Activated CD8-positive, alpha-beta memory T cell treated with anti-CD3 and anti-CD28 coated beads, Interleukin-2, amount 10 ng/mL, durations not matched to agents 7 days and 5 days (primary cell): ENCODE results near the gene RBM28. TPM values are rescaled to one million over a fixed set of nuclear protein-coding genes. Genes with fewer than 3 reads are reported as not detected.
"Not testable (repeated sequence)": the region's sequence is repeated elsewhere in the genome, so short reads cannot be mapped to it uniquely, and the experiment has no call there.

Source experiments
- ATAC-seq: fragments of 150-1000 bp; cut with Tn5 transposase; one replicate; pipeline ENCODE4 v1.10.0; 2021; ENCODE audit warnings: moderate library complexity
- CTCF ChIA-PET: fragments of 350-600 bp; sonication (Branson Sonifier 250); formaldehyde crosslinking; loops from one replicate; lab custom pipeline; 2021; ENCODE audit warnings: antibody characterized with exemption; lab: Charles Lee
- DNase-seq: peaks from one replicate; pipeline ENCODE4 v3.0.0-alpha.2; 2020
- H3K27ac Mint-ChIP-seq: one replicate; pipeline ENCODE4 v1.8.0; 2021; ENCODE audit warnings: mild to moderate bottlenecking, mixed read lengths
- H3K27me3 Mint-ChIP-seq: one replicate; pipeline ENCODE4 v1.8.0; 2021; ENCODE audit warnings: mixed read lengths
- H3K36me3 Mint-ChIP-seq: one replicate; pipeline ENCODE4 v1.8.0; 2021; ENCODE audit warnings: mild to moderate bottlenecking, mixed read lengths
- H3K4me1 Mint-ChIP-seq: one replicate; pipeline ENCODE4 v1.8.0; 2021; ENCODE audit warnings: mixed read lengths
- H3K4me3 Mint-ChIP-seq: one replicate; pipeline ENCODE4 v1.8.0; 2021; ENCODE audit warnings: mild to moderate bottlenecking, moderate library complexity, mixed read lengths
- H3K9me3 Mint-ChIP-seq: one replicate; pipeline ENCODE4 v1.8.0; 2022; ENCODE audit warnings: low read depth, mixed read lengths
- total RNA-seq, 2 experiments: library from RNA; stranded (reverse); gene quantifications; one replicate each; pipeline ENCODE4 v1.2.3, GENCODE V29; 2021

RBM28 gene
- total RNA-seq, 2 experiments from 2014 or later = 52.6 to 53.6 TPM

- H3K9me3 Mint-ChIP-seq, DNase-seq, H3K4me1 Mint-ChIP-seq, H3K4me3 Mint-ChIP-seq, H3K36me3 Mint-ChIP-seq, ATAC-seq, CTCF ChIA-PET, H3K27ac Mint-ChIP-seq, H3K27me3 Mint-ChIP-seq: not testable (repeated sequence)
These were observed 45.7 kb downstream of the RBM28 start for GRCh38 chr7:128298004-128298403.

- CTCF ChIA-PET = interaction anchor here (1.5 kb wide), 1 partner anchor 78 kb away, joined by 4 read pairs; no protein-coding TSS in a partner anchor
- H3K27me3 Mint-ChIP-seq = no peaks in the 10 kb centered on the region
- peaks cover 2% of the 10 kb centered on the region for H3K9me3 Mint-ChIP-seq
- H3K27ac Mint-ChIP-seq = no peak overlapping the region
- H3K4me1 Mint-ChIP-seq = no peaks in the 10 kb centered on the region
- no peak for ATAC-seq
- no peak for DNase-seq
- H3K4me3 Mint-ChIP-seq = no peak overlapping the region
- H3K36me3 Mint-ChIP-seq = peaks cover 8% of the 10 kb centered on the region
These were observed 56.2 kb downstream of the RBM28 start for GRCh38 chr7:128287556-128287955.

DNA sequence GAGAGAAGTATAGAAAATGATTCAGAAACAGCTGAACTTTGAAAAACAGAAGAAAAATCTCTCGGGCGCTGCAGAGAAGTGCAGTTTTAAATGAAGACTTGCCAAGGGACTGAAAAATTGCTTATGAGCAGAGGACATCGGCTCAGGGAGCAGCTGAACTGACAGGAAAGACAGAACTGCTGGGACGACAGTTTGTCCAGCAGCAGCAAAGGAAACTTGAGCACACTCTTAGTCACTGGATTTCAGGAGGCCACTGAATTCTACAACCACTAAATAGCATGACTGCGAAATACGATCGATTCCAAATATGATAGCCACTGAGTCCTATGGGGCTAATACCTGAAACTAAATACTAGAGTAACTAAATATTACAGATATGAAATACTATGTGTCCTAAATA, 59.6 kb downstream of the RBM28 start:
- H3K27ac Mint-ChIP-seq = no peak overlapping the region
- peaks cover 4% of the 10 kb centered on the region for H3K36me3 Mint-ChIP-seq
- H3K27me3 Mint-ChIP-seq = no peaks in the 10 kb centered on the region
- H3K9me3 Mint-ChIP-seq = peaks cover 2% of the 10 kb centered on the region
- no peak overlapping the region for H3K4me3 Mint-ChIP-seq
- CTCF ChIA-PET = no interaction called here
- DNase-seq = no peak
- H3K4me1 Mint-ChIP-seq = no peaks in the 10 kb centered on the region
- ATAC-seq = no peak

DNA sequence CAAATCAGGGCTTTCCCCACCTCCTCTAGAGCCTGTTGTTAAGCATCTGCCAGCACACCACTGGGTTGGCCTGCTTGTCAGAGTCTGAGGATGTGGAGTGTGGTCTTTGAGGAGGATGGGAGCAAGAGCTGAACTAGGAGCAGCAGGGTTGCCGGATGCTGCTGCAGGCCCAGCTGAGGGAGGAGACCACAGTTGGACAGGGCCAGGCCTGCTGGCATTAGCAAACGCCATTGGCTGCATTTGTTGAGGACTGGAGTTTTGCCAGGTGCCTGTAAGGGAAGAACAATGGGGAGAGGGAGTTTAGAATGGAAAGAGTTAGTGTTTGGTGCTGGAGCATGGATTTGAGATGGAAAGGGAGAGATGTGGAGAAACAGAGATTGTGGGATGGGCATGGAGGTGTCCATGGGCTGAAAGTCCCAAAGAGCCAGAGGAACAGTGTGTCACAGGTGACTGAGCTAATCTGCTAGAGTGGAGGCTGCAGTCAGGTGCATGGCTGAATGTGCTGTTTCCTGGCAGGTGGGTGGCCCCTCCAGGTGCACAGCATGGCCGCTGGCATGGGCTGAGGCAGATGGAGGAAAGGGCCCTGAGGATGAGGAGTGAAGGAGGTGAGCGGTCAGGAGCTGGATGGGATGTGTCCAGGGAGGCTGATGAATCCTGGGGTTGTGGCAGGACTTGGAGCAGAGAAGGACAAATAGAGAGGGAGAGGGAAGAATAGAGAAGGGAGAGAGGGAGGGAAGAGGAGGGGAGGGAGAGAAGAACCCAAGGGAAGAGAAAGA, 61.9 kb downstream of the RBM28 start:
- no peaks in the 10 kb centered on the region for H3K4me1 Mint-ChIP-seq
- no peak overlapping the region for H3K27ac Mint-ChIP-seq
- DNase-seq (no peak), ATAC-seq (no peak)
- peaks cover 5% of the 10 kb centered on the region for H3K9me3 Mint-ChIP-seq
- peaks cover 3% of the 10 kb centered on the region for H3K36me3 Mint-ChIP-seq
- H3K4me3 Mint-ChIP-seq = no peak overlapping the region
- no peaks in the 10 kb centered on the region for H3K27me3 Mint-ChIP-seq
- CTCF ChIA-PET = no interaction called here

GRCh38 chr7:128280451-128280850, 63.3 kb downstream of the RBM28 start:
- H3K27ac Mint-ChIP-seq, H3K27me3 Mint-ChIP-seq: not testable (repeated sequence)

GRCh38 chr7:128279124-128279713, 64.5 kb downstream of the RBM28 start:
- CTCF ChIA-PET = no interaction called here
- Mint-ChIP-seq H3K27me3 (no peaks in the 10 kb centered on the region), H3K27ac (no peak overlapping the region), H3K9me3 (peaks cover 5% of the 10 kb centered on the region), H3K36me3 (peaks cover 3% of the 10 kb centered on the region), H3K4me1 (no peaks in the 10 kb centered on the region), H3K4me3 (no peak overlapping the region)
- DNase-seq (no peak), ATAC-seq (no peak)

More at GRCh38 chr7:128280451-128280850, 63.3 kb downstream of the RBM28 start:
- H3K4me3 Mint-ChIP-seq, H3K9me3 Mint-ChIP-seq, H3K4me1 Mint-ChIP-seq, ATAC-seq, DNase-seq, CTCF ChIA-PET, H3K36me3 Mint-ChIP-seq: not testable (repeated sequence)

DNA sequence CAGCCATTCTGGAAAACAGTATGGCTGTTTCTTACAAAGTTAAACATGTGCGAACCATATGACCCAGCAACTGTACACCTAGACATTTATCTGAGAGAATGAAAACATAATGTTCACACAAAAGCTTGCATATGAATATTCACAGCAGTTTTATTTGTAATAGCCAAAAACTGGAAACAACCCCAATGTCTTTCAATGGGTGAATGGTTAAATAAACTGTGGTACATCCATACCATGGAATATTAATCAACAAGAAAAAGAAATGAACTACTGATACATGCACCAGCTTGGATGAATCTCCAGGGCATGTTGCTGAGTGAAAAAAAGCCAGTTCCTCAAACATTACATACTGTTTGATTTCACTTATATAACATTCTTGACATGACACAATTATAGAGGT, 65.3 kb downstream of the RBM28 start:
- Mint-ChIP-seq H3K9me3 (peaks cover 5% of the 10 kb centered on the region), H3K27me3 (peaks cover 5% of the 10 kb centered on the region), H3K27ac (no peak overlapping the region), H3K36me3 (peaks cover 3% of the 10 kb centered on the region), H3K4me1 (no peaks in the 10 kb centered on the region), H3K4me3 (no peak overlapping the region)
- DNase-seq (no peak), ATAC-seq (no peak)
- CTCF ChIA-PET = no interaction called here

DNA sequence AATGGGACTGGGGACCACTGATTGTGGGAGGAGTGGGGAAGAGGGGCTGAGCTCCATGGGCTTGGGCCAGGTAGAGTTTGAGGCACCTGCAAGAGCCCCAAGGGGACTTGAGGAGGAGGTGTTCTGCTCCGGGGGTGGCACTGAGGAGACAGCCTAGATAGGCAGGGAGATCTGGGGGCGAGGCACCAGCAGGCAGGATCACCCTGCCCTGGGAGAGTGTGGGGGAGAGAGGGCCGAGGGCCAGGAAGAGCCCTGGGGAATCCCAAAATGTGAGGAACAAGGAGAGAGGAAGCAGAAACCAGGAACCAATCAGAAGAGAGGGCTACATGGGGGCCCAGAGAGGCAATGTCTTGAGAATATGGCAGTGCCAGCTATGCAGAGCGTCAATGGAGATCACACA, 68.0 kb downstream of the RBM28 start:
- H3K9me3 Mint-ChIP-seq = peaks cover 5% of the 10 kb centered on the region
- ATAC-seq = no peak

GRCh38 chr7:128274884-128275603, 68.7 kb downstream of the RBM28 start:
- Mint-ChIP-seq H3K4me1 (peaks cover 5% of the 10 kb centered on the region), H3K27me3 (peaks cover 24% of the 10 kb centered on the region), H3K9me3 (peaks cover 5% of the 10 kb centered on the region), H3K4me3 (no peak overlapping the region), H3K36me3 (no peaks in the 10 kb centered on the region), H3K27ac (no peak overlapping the region)
- ATAC-seq (no peak), DNase-seq (no peak)
- CTCF ChIA-PET = no interaction called here

More for the DNA sequence above, 68.0 kb downstream of the RBM28 start:
- CTCF ChIA-PET = no interaction called here
- Mint-ChIP-seq H3K4me3 (no peak overlapping the region), H3K36me3 (no peaks in the 10 kb centered on the region), H3K4me1 (peaks cover 5% of the 10 kb centered on the region), H3K27me3 (peaks cover 24% of the 10 kb centered on the region), H3K27ac (no peak overlapping the region)
- DNase-seq = no peak

- Mint-ChIP-seq H3K4me3 (no peak overlapping the region), H3K27ac (no peak overlapping the region), H3K36me3 (no peaks in the 10 kb centered on the region), H3K27me3 (peaks cover 28% of the 10 kb centered on the region), H3K4me1 (peaks cover 5% of the 10 kb centered on the region), H3K9me3 (peaks cover 3% of the 10 kb centered on the region)
- CTCF ChIA-PET = no interaction called here
- ATAC-seq (no peak), DNase-seq (no peak)
These were observed 69.3 kb downstream of the RBM28 start for GRCh38 chr7:128274246-128274883.

GRCh38 chr7:128271942-128272481, 71.7 kb downstream of the RBM28 start:
- Mint-ChIP-seq H3K4me3 (no peak overlapping the region), H3K27ac (no peak overlapping the region), H3K9me3 (no peaks in the 10 kb centered on the region), H3K36me3 (no peaks in the 10 kb centered on the region), H3K27me3 (peaks cover 40% of the 10 kb centered on the region), H3K4me1 (peaks cover 5% of the 10 kb centered on the region)
- CTCF ChIA-PET = no interaction called here
- ATAC-seq = no peak
- no peak for DNase-seq

- peaks cover 42% of the 10 kb centered on the region for H3K27me3 Mint-ChIP-seq
- ATAC-seq = no peak
These were observed 72.2 kb downstream of the RBM28 start for GRCh38 chr7:128271471-128271941.

GRCh38 chr7:128270826-128271272, 72.9 kb downstream of the RBM28 start:
- ATAC-seq = peak; percentile 30

More at GRCh38 chr7:128271471-128271941, 72.2 kb downstream of the RBM28 start:
- Mint-ChIP-seq H3K36me3 (no peaks in the 10 kb centered on the region), H3K27ac (no peak overlapping the region), H3K4me1 (peaks cover 5% of the 10 kb centered on the region), H3K9me3 (no peaks in the 10 kb centered on the region), H3K4me3 (no peak overlapping the region)
- CTCF ChIA-PET = no interaction called here
- DNase-seq = no peak

More at GRCh38 chr7:128270826-128271272, 72.9 kb downstream of the RBM28 start:
- CTCF ChIA-PET = no interaction called here
- DNase-seq = no peak
- peaks cover 5% of the 10 kb centered on the region for H3K4me1 Mint-ChIP-seq
- no peak overlapping the region for H3K27ac Mint-ChIP-seq
- H3K36me3 Mint-ChIP-seq = no peaks in the 10 kb centered on the region
- peaks cover 48% of the 10 kb centered on the region for H3K27me3 Mint-ChIP-seq
- no peaks in the 10 kb centered on the region for H3K9me3 Mint-ChIP-seq
- no peak overlapping the region for H3K4me3 Mint-ChIP-seq
